A549 (cell line): ENCODE results near the gene EPHB6.

ENCODE experiments used
- CBX8 ChIP-seq: fragments of 200-600 bp; sonication (generic); IDR thresholded peaks from 2 replicates; pipeline ENCODE4 v1.6.1; 2016
- CTCF ChIP-seq: fragments of >200 bp; sonication (Bioruptor Twin); formaldehyde crosslinking; IDR thresholded peaks from 3 replicates; pipeline ENCODE4 v1.5.1; 2016
- HOXA7 ChIP-seq: fragments of 250-450 bp; sonication (Bioruptor Pico); IDR thresholded peaks from 2 replicates; pipeline ENCODE4 v1.5.0; 2020; ENCODE audit warnings: mild to moderate bottlenecking, moderate library complexity
- POLR2A ChIP-seq: IDR thresholded peaks from 2 replicates; pipeline ENCODE4 v1.6.1; 2012; ENCODE audit warnings: mild to moderate bottlenecking, low read length
- RAD21 ChIP-seq, 2 experiments: fragments of >200 bp in 1 of 2; sonication (Bioruptor Twin) in 1 of 2; formaldehyde crosslinking in 1 of 2; IDR thresholded peaks in 1 of 2; conservative IDR thresholded peaks in 1 of 2; 2 replicates in 1 of 2; 3 replicates in 1 of 2; pipeline ENCODE4 v1.6.1; 2012 to 2018; ENCODE audit warnings: inconsistent platforms in 1 of 2
- REST ChIP-seq: fragments of 200-600 bp; sonication (generic); IDR thresholded peaks from 2 replicates; pipeline ENCODE4 v1.6.1; 2016; ENCODE audit warnings: antibody characterized with exemption, mild to moderate bottlenecking, moderate library complexity

GRCh38 chr7:142890874-142891485 is 36.1 kb downstream of the EPHB6 start:
- TF ChIP-seq CTCF (no peak), POLR2A (no peak), RAD21 (conservative IDR thresholded peaks at IDR 0.05 in 1 of 2, IDR thresholded peaks at IDR 0.05 in 1 of 2) (no peak), CBX8 (no peak), REST (no peak), HOXA7 (no peak)
